Mesenchymal stem cell (in vitro differentiated cells and primary cell): ENCODE data around the gene CRTC3.
"Not testable (repeated sequence)": the region's sequence is repeated elsewhere in the genome, so short reads cannot be mapped to it uniquely, and the experiment has no call there.

Source experiments
- DNase-seq: peaks from one replicate; pipeline ENCODE4 v3.0.0-alpha.2; 2013
- H2AFZ ChIP-seq: one replicate; pipeline ENCODE4 v1.6.1; 2013; ENCODE audit warnings: low read depth, mild to moderate bottlenecking, control low read depth, inconsistent platforms, low read length, moderate library complexity
- H2AK5ac ChIP-seq: 2 replicates; pipeline ENCODE4 v1.6.1; 2013; ENCODE audit warnings: low read length, moderate library complexity, mild to moderate bottlenecking, inconsistent platforms; ENCODE audit not compliant: severe bottlenecking
- H2BK120ac ChIP-seq: one replicate; pipeline ENCODE4 v1.6.1; 2013; ENCODE audit warnings: low read depth, mild to moderate bottlenecking, inconsistent platforms, low read length, moderate library complexity
- H2BK12ac ChIP-seq, 2 experiments: one replicate each; pipeline ENCODE4 v1.6.1; 2013; ENCODE audit warnings: inconsistent platforms in 2 of 2, low read length in 2 of 2, mild to moderate bottlenecking in 2 of 2, moderate library complexity in 2 of 2, control low read depth in 1 of 2
- H2BK15ac ChIP-seq: one replicate; pipeline ENCODE4 v1.6.1; 2013; ENCODE audit warnings: mild to moderate bottlenecking, low read depth, inconsistent platforms; ENCODE audit not compliant: poor library complexity, severe bottlenecking
- H2BK5ac ChIP-seq: 2 replicates; pipeline ENCODE4 v1.6.1; 2013; ENCODE audit warnings: low read depth, mild to moderate bottlenecking, low read length, control low read depth, inconsistent platforms; ENCODE audit not compliant: poor library complexity, severe bottlenecking
- H3K14ac ChIP-seq, 2 experiments: one replicate each; pipeline ENCODE4 v1.6.1; 2013; ENCODE audit warnings: inconsistent platforms in 2 of 2, low read length in 2 of 2, control low read depth in 1 of 2, mild to moderate bottlenecking in 1 of 2, moderate library complexity in 1 of 2
- H3K18ac ChIP-seq, 2 experiments: one replicate each; pipeline ENCODE4 v1.6.1; 2013; ENCODE audit warnings: inconsistent platforms in 2 of 2, low read length in 2 of 2, control low read depth in 1 of 2, low read depth in 1 of 2, mild to moderate bottlenecking in 1 of 2
- H3K23ac ChIP-seq, 2 experiments: one replicate each; pipeline ENCODE4 v1.6.1; 2013; ENCODE audit warnings: inconsistent platforms in 2 of 2, low read length in 2 of 2, mild to moderate bottlenecking in 2 of 2, moderate library complexity in 2 of 2, control low read depth in 1 of 2
- H3K27ac ChIP-seq: 2 replicates; pipeline ENCODE4 v1.5.1; 2013; ENCODE audit warnings: mild to moderate bottlenecking, moderate library complexity, low read length, control low read depth, inconsistent platforms; ENCODE audit not compliant: poor library complexity, severe bottlenecking
- H3K27me3 ChIP-seq, 2 experiments: 2 replicates each; pipeline versions ENCODE4 v1.6.1 to v1.7.0; 2013; ENCODE audit warnings: low read length in 2 of 2, mild to moderate bottlenecking in 2 of 2, moderate library complexity in 2 of 2, control low read depth in 1 of 2, inconsistent platforms in 1 of 2; ENCODE audit not compliant: control insufficient read depth in 1 of 2, insufficient read depth in 1 of 2
- H3K36me3 ChIP-seq, 2 experiments: 2 replicates each; pipeline versions ENCODE4 v1.6.1 to v1.7.0; 2013; ENCODE audit warnings: low read length in 2 of 2, control low read depth in 1 of 2, inconsistent platforms in 1 of 2, low read depth in 1 of 2, mild to moderate bottlenecking in 1 of 2; ENCODE audit not compliant: insufficient read depth in 2 of 2, control insufficient read depth in 1 of 2
- H3K4ac ChIP-seq, 2 experiments: one replicate each; pipeline ENCODE4 v1.6.1; 2013; ENCODE audit warnings: inconsistent platforms in 2 of 2, low read length in 2 of 2, mild to moderate bottlenecking in 2 of 2, moderate library complexity in 2 of 2, control low read depth in 1 of 2, low read depth in 1 of 2
- H3K4me1 ChIP-seq: 2 replicates; pipeline ENCODE4 v1.6.1; 2013; ENCODE audit warnings: low read depth, low read length, control low read depth; ENCODE audit not compliant: control insufficient read depth, insufficient read depth
- H3K4me2 ChIP-seq: 2 replicates; pipeline ENCODE4 v1.6.1; 2013; ENCODE audit warnings: low read length, mild to moderate bottlenecking, inconsistent platforms; ENCODE audit not compliant: poor library complexity, severe bottlenecking
- H3K4me3 ChIP-seq, 2 experiments: 2 replicates each; pipeline versions ENCODE4 v1.5.1 to v1.7.0; 2013; ENCODE audit warnings: low read length in 2 of 2, mild to moderate bottlenecking in 2 of 2, control low read depth in 1 of 2, low read depth in 1 of 2; ENCODE audit not compliant: insufficient read depth in 1 of 2
- H3K79me1 ChIP-seq: replicated peaks from 2 replicates; pipeline ENCODE4 v1.6.1; 2013; ENCODE audit warnings: mild to moderate bottlenecking, control low read depth, low read length, inconsistent platforms; ENCODE audit not compliant: poor library complexity, severe bottlenecking
- H3K9ac ChIP-seq: 2 replicates; pipeline ENCODE4 v1.7.0; 2013; ENCODE audit warnings: mild to moderate bottlenecking, low read length, moderate library complexity
- H3K9me3 ChIP-seq: 2 replicates; pipeline ENCODE4 v1.7.0; 2013; ENCODE audit warnings: mild to moderate bottlenecking, low read length; ENCODE audit not compliant: control insufficient read depth
- H4K8ac ChIP-seq: one replicate; pipeline ENCODE4 v1.6.1; 2013; ENCODE audit warnings: inconsistent platforms, mild to moderate bottlenecking, low read length, moderate library complexity
- H4K91ac ChIP-seq: one replicate; pipeline ENCODE4 v1.6.1; 2013; ENCODE audit warnings: mild to moderate bottlenecking, low read length, inconsistent platforms
- WGBS: methylation state at CpG from one replicate; pipeline ENCODE4 v1.1.7; 2013; ENCODE audit warnings: mixed read lengths; 5-methylcytosine and 5-hydroxymethylcytosine counted together

Gene CRTC3

DNA sequence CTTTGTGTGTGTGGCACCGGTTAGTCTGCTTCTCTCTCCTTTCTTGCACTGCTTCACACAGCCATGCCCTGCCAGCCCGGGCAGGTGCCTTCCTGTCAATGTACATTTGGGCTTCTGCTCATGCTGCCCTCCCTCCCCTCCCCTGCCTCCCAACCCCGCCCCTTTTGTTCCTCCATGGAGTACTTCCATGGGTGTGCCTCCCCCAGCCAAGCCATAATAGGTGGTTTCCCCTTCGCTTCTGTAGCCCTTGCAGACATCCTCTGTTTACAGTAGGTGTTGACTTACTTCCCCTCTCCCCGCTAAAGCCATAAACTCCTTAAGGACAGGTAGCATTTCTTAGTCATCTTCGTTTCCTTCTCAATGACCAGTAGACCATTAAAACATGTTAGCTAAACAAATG is 31.8 kb upstream of the CRTC3 start:
- H3K27me3 ChIP-seq, result no peaks in the 10 kb centered on the region
- no peak overlapping the region for H3K23ac ChIP-seq
- H4K91ac ChIP-seq, result no peak overlapping the region
- H3K4me1 ChIP-seq, result no peaks in the 10 kb centered on the region
- H2AFZ ChIP-seq, result no peak overlapping the region
- H3K9ac ChIP-seq, result no peak overlapping the region
- no peak overlapping the region for H2BK120ac ChIP-seq
- no peak overlapping the region for H3K4me3 ChIP-seq
- H3K18ac ChIP-seq, result no peak overlapping the region
- H3K4ac ChIP-seq, result no peak overlapping the region
- no peak overlapping the region for H2AK5ac ChIP-seq
- no peak overlapping the region for H4K8ac ChIP-seq
- H2BK15ac ChIP-seq, result no peak overlapping the region
- no peak overlapping the region for H3K27ac ChIP-seq
- peaks cover 33 to 97% of the 10 kb centered on the region in 2 experiments for H3K36me3 ChIP-seq
- WGBS, result 90% methylated on average over 6 of the region's 6 CpGs
- H2BK5ac ChIP-seq, result no peak overlapping the region
- no peak overlapping the region for H2BK12ac ChIP-seq
- H3K4me2 ChIP-seq, result no peak overlapping the region
- no peaks in the 10 kb centered on the region for H3K9me3 ChIP-seq
- DNase-seq, result no peak
- H3K79me1 ChIP-seq, result peaks cover 12% of the 10 kb centered on the region
- no peak overlapping the region for H3K14ac ChIP-seq

DNA sequence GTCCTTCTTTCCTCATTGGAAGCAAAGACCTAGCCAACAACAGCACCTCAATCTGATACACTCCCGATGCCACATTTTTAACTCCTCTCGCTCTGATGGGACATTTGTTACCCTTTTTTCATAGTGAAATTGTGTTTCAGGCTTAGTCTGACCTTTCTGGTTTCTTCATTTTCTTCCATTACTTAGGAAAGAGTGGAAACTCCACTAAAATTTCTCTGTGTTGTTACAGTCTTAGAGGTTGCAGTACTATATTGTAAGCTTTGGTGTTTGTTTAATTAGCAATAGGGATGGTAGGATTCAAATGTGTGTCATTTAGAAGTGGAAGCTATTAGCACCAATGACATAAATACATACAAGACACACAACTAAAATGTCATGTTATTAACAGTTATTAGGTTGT is 29.6 kb upstream of the CRTC3 start:
- Histone ChIP-seq H3K9ac (no peak overlapping the region), H3K27ac (no peak overlapping the region), H3K79me1 (peaks cover 4% of the 10 kb centered on the region)

DNA sequence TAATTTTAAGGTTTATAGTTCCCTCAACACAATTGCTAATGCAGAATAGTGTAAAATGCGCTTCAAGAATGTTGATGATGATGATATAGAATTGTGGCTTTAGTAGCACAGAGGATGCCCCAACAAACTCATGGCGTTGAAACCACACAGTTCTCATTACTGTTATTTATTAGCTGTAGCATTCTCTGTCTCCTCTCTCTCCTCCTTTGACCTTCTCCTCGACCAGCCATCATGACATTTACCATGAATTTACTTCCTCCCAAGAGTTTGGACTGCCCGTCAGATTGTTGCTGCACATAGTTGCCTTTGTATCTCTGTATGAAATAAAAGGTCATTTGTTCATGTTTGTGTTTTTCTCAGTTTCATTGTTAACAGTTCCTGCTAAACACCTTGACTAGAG is 27.8 kb upstream of the CRTC3 start:
- H3K9ac ChIP-seq, result no peak overlapping the region
- H2BK5ac ChIP-seq, result no peak overlapping the region
- H2BK15ac ChIP-seq, result no peak overlapping the region
- peaks cover 26 to 70% of the 10 kb centered on the region in 2 experiments for H3K36me3 ChIP-seq
- no peak overlapping the region for H3K4me2 ChIP-seq
- no peak overlapping the region for H3K4me3 ChIP-seq
- H3K79me1 ChIP-seq, result peaks cover 2% of the 10 kb centered on the region
- no peak overlapping the region for H3K27ac ChIP-seq
- H4K91ac ChIP-seq, result no peak overlapping the region
- no peak overlapping the region for H3K23ac ChIP-seq
- H4K8ac ChIP-seq, result no peak overlapping the region
- no peak overlapping the region for H3K14ac ChIP-seq
- H2BK120ac ChIP-seq, result no peak overlapping the region
- no peak overlapping the region for H3K18ac ChIP-seq
- DNase-seq, result no peak
- no peak overlapping the region for H2BK12ac ChIP-seq
- H2AK5ac ChIP-seq, result no peak overlapping the region
- WGBS, result 79% methylated on average over 2 of the region's 4 CpGs
- H3K9me3 ChIP-seq, result no peaks in the 10 kb centered on the region
- H3K4ac ChIP-seq, result no peak overlapping the region
- H2AFZ ChIP-seq, result no peak overlapping the region
- no peaks in the 10 kb centered on the region for H3K27me3 ChIP-seq
- H3K4me1 ChIP-seq, result no peaks in the 10 kb centered on the region

More for the DNA sequence above, 29.6 kb upstream of the CRTC3 start:
- no peak overlapping the region for H2BK120ac ChIP-seq
- H2BK5ac ChIP-seq, result no peak overlapping the region
- H3K4me2 ChIP-seq, result no peak overlapping the region
- H3K4me1 ChIP-seq, result no peaks in the 10 kb centered on the region
- no peak overlapping the region for H2BK12ac ChIP-seq
- no peak overlapping the region for H2AK5ac ChIP-seq
- no peaks in the 10 kb centered on the region for H3K9me3 ChIP-seq
- no peak overlapping the region for H3K14ac ChIP-seq
- no peak overlapping the region for H2BK15ac ChIP-seq
- no peak overlapping the region for H3K23ac ChIP-seq
- H2AFZ ChIP-seq, result no peak overlapping the region
- H3K36me3 ChIP-seq, result peaks cover 28 to 78% of the 10 kb centered on the region in 2 experiments
- no peak overlapping the region for H4K8ac ChIP-seq
- H4K91ac ChIP-seq, result no peak overlapping the region
- WGBS, result 100% methylated on average over 1 of the region's 2 CpGs
- no peak overlapping the region for H3K4me3 ChIP-seq
- no peaks in the 10 kb centered on the region for H3K27me3 ChIP-seq
- no peak for DNase-seq
- H3K4ac ChIP-seq, result no peak overlapping the region
- no peak overlapping the region for H3K18ac ChIP-seq

DNA sequence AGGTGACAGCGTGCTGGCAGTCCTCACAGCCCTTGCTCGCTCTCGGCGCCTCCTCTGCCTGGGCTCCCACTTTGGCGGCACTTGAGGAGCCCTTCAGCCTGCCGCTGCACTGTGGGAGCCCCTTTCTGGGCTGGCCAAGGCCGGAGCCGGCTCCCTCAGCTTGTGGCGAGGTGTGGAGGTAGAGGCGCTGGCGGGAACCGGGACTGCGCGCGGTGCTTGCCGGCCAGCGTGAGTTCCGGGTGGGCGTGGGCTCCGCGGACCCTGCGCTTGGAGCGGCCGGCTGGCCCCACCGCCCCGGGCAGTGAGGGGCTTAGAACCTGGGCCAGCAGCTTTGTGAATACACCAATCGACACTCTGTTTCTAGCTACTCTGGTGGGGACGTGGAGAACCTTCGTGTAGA is 18.9 kb upstream of the CRTC3 start:
- H4K8ac ChIP-seq, H3K4me2 ChIP-seq, H3K9me3 ChIP-seq, H2AK5ac ChIP-seq, DNase-seq, H3K23ac ChIP-seq, H3K79me1 ChIP-seq, H3K14ac ChIP-seq, H3K9ac ChIP-seq, H2BK12ac ChIP-seq, H2BK5ac ChIP-seq, H3K4me3 ChIP-seq, H3K4me1 ChIP-seq, H3K36me3 ChIP-seq, H2BK120ac ChIP-seq, H3K27ac ChIP-seq, H4K91ac ChIP-seq, H3K4ac ChIP-seq, H2AFZ ChIP-seq, H2BK15ac ChIP-seq, H3K18ac ChIP-seq, H3K27me3 ChIP-seq: not testable (repeated sequence)
- WGBS, result 95% methylated on average over 29 of the region's 29 CpGs
